NCI-H2196 treated with DMSO at 0.1 percent for 48 hours (cell line): ENCODE results near the gene IFI44.

Experiments
- DNase-seq: peaks from one replicate; lab custom pipeline; 2025; ENCODE audit not compliant: unreplicated experiment; lab: John Stamatoyannopoulos, UW

The IFI44 gene

DNA sequence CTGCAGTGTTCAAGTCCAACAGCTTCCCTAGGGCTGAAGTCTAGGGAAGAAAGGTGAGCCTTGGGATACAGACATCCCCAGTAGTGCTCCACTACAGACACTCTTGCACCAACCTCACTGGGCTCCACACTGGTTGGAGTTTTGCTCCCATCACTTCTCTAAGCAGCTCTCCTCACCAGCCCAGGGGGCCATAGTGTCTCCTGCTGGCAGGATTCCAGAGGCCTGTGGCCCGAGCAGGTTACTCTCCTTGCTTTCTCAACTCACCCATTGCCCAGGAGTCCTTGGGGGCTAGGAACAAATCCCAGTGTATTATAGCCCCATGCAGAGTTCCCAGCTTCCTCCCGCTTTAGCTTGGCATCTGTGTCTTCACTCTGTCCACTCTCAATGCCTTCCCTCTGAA is 52.8 kb downstream of the IFI44 start:
- no peak for DNase-seq

DNA sequence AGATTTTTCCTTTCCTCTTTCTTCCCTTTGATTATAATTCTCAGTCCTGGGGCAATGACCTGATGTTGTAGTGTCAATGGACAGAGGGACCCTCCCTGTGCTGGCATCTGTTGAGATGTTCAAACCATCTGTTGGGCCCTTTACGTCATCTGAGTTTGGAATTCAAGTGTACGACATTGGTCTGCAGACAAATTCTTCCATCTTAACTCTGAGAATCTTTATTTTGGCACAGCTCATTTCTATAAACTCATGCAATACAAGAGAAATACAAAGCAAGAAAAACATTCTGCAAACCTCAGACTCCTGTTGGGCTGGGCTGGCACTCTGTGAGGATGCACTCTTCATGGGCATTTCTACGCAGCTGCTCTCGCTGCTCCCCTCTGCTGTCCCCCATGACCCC is 54.2 kb downstream of the IFI44 start:
- DNase-seq = no peak

DNA sequence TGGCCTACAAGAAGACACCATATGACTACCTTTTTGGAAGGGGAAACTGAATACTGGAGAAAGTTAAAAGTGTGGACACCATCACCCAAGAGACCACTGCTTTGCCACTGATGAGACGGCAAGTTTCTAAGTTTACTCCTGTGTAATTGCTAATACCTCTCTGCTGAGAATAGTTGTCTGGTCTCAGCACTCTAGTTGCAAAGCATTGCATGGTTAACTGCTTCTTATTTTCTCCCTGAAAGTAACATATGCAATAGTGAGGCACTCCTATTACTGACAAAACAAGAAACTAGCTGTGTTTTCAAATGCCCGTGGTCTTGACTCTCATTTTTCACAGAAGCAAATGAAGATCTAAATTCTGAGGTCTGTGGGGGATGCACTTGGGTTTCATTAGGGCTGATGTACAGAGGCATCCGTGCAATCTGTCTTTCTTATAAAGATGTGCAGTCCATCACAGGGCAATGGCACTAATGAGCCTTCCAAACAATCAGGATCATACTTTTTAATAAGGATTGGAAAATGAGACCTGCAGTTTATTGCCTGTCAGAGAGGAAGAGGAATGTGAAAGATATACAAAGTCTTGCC is 62.9 kb downstream of the IFI44 start:
- no peak for DNase-seq

DNA sequence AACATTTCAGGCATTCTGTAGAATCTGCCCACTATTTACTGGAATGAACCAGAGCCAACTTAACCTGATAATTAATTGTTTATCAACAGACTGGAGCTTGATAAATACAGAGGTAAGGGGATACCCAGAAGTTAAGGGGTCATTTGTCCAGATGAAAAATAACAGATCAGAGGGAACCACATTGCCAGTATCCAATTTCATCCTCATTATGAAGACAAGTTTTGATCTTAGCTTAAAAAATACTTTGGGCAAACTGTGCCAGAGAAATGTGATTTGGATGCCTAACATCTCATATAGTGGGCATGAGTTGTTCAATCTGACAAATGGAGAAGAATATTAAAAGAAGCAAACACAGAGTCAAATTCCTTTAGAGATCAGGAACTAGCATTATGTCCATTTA is 63.7 kb downstream of the IFI44 start:
- no peak for DNase-seq
